HepG2 (cell line): ENCODE data around the gene PRSS36. TPM values are rescaled to one million over a fixed set of nuclear protein-coding genes. Genes with fewer than 3 reads are reported as not detected.

ENCODE experiments used
- E2F2 ChIP-seq: sonication (generic); formaldehyde crosslinking; IDR thresholded peaks from 2 replicates; pipeline ENCODE4 v1.4.0; 2020; ENCODE audit warnings: missing genetic modification reagents, borderline replicate concordance
- ETV6 ChIP-seq: sonication (generic); formaldehyde crosslinking; conservative IDR thresholded peaks from 2 replicates; pipeline ENCODE4 v1.4.0; 2020; ENCODE audit warnings: missing genetic modification reagents
- FOXP1 ChIP-seq, 2 experiments: fragments of 450-650 bp in 1 of 2; IDR thresholded peaks; 2 replicates each; pipeline ENCODE4 v1.6.1; 2017 to 2018; ENCODE audit warnings: antibody characterized with exemption in 1 of 2
- GMEB1 ChIP-seq: sonication (generic); formaldehyde crosslinking; IDR thresholded peaks from 2 replicates; pipeline ENCODE4 v1.5.1; 2020; ENCODE audit warnings: missing genetic modification reagents, mild to moderate bottlenecking, borderline replicate concordance
- KDM6A ChIP-seq: IDR thresholded peaks from 2 replicates; pipeline ENCODE4 v1.6.1; 2016; ENCODE audit warnings: low read depth
- KLF13 ChIP-seq: sonication (generic); formaldehyde crosslinking; IDR thresholded peaks from 2 replicates; pipeline ENCODE4 v1.4.0; 2020; ENCODE audit warnings: mild to moderate bottlenecking, missing genetic modification reagents
- NRL ChIP-seq: sonication (generic); formaldehyde crosslinking; IDR thresholded peaks from 2 replicates; pipeline ENCODE4 v1.5.0; 2020; ENCODE audit warnings: missing genetic modification reagents, mild to moderate bottlenecking, moderate library complexity, borderline replicate concordance
- PTBP1 ChIP-seq: fragments of 200-400 bp; formaldehyde crosslinking; IDR thresholded peaks from 2 replicates; pipeline ENCODE4 v1.6.1; 2018; ENCODE audit warnings: low read length, low read depth; ENCODE audit not compliant: poor library complexity, severe bottlenecking
- THAP7 ChIP-seq: sonication (generic); formaldehyde crosslinking; IDR thresholded peaks from 2 replicates; pipeline ENCODE4 v1.8.1; 2023; ENCODE audit warnings: mild to moderate bottlenecking, missing genetic modification reagents
- TRIM22 ChIP-seq: fragments of 450-650 bp; IDR thresholded peaks from 2 replicates; pipeline ENCODE4 v1.6.1; 2017
- ZBED4 ChIP-seq: sonication (generic); formaldehyde crosslinking; IDR thresholded peaks from 2 replicates; pipeline ENCODE4 v1.4.0; 2020; ENCODE audit warnings: missing genetic modification reagents, borderline replicate concordance
- ZFP41 ChIP-seq: sonication (generic); formaldehyde crosslinking; IDR thresholded peaks from 2 replicates; pipeline ENCODE4 v1.4.0; 2020; ENCODE audit warnings: mild to moderate bottlenecking, missing genetic modification reagents, borderline replicate concordance
- ZNF260 ChIP-seq: sonication (generic); formaldehyde crosslinking; IDR thresholded peaks from 2 replicates; pipeline ENCODE4 v1.4.0; 2020; ENCODE audit warnings: missing genetic modification reagents, low read depth, mild to moderate bottlenecking, borderline replicate concordance
- ZNF34 ChIP-seq: sonication (generic); formaldehyde crosslinking; IDR thresholded peaks from 2 replicates; pipeline ENCODE4 v1.4.0; 2020; ENCODE audit warnings: mild to moderate bottlenecking, missing genetic modification reagents, borderline replicate concordance
- ZNF567 ChIP-seq: sonication (generic); formaldehyde crosslinking; IDR thresholded peaks from 2 replicates; pipeline ENCODE4 v1.8.1; 2023; ENCODE audit warnings: mild to moderate bottlenecking, missing genetic modification reagents, borderline replicate concordance
- ZNF678 ChIP-seq: sonication (generic); formaldehyde crosslinking; IDR thresholded peaks from 2 replicates; pipeline ENCODE4 v1.4.0; 2020; ENCODE audit warnings: mild to moderate bottlenecking, missing genetic modification reagents
- ZNF703 ChIP-seq: sonication (generic); formaldehyde crosslinking; IDR thresholded peaks from 2 replicates; pipeline ENCODE4 v1.5.1; 2020; ENCODE audit warnings: missing genetic modification reagents, mild to moderate bottlenecking, moderate library complexity, borderline replicate concordance
- ZSCAN29 ChIP-seq: sonication (generic); formaldehyde crosslinking; conservative IDR thresholded peaks from 2 replicates; pipeline ENCODE4 v1.4.0; 2020; ENCODE audit warnings: mild to moderate bottlenecking, missing genetic modification reagents
- polyA plus RNA-seq, 8 experiments: library from polyadenylated mRNA; depleted of rRNA in 3 of 8; stranded (reverse) in 7 of 8; unstranded in 1 of 8; fragments of >200 nt; fragmentation: Illumina TruSeq in 4 of 8; extraction: Trizol in 4 of 8; gene quantifications; 2 replicates each; pipeline versions ENCODE4 v1.2.1 to v1.2.3, GENCODE V29; 2011 to 2016; ENCODE audit warnings: low read depth in 4 of 8, missing spikeins in 1 of 8, mixed read lengths in 1 of 8; ENCODE audit not compliant: insufficient read depth in 1 of 8
- total RNA-seq, 5 experiments: library from RNA; depleted of rRNA; stranded (reverse); fragments of >200 nt; fragmentation: Illumina TruSeq; extraction: Trizol; gene quantifications; 2 replicates each; pipeline ENCODE4 v1.2.3, GENCODE V29; 2016; ENCODE audit warnings: low read depth in 1 of 5

PRSS36 gene
- total and polyA plus RNA-seq, 2 of the 13 experiments (the other 11 are each of a cell fraction or from before 2014, with no cell fraction given), result 1.5 to 2.1 TPM

DNA sequence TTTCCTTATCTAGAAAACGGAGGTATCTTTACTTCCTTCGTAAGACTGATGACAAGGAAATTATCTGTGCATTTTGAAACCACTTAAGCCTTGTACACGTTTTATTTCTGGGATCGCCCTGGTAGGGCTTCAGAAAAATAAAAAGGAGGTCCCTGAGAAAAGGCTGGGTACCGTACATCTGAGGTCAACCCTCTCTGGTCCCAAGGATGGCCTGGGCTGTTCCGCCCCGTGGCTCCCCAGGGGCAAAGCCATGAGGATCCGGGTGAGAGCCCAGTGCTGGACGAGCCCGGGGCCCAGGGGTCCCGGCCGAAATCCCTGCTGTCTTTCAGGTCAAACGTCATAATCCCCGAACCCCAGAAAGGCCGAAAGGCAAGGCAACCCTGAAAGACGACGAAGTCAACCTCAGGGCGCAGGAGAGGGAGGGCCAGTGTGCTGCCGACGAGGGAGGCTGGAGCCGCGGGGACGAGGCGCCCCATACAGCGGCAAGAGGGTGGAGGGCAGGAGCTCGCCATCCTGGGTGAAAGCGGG is 29.4 kb upstream of the PRSS36 start (continued):
- TF ChIP-seq THAP7 (CRISPR knock-in tag), result no peak; the same call in none of the 2 replicates
- 0 out of 2 replicates have a peak, but pooled peaks have one; percentile 7 for TF ChIP-seq ZFP41 (CRISPR knock-in tag)
- TF ChIP-seq KLF13 (CRISPR knock-in tag), result no peak; the same call in 1 of the 2 replicates
- no peak for TF ChIP-seq ZBED4 (CRISPR knock-in tag)
- TF ChIP-seq ZNF260 (CRISPR knock-in tag), result 0 out of 2 replicates have a peak, but pooled peaks have one; percentile 60
- TF ChIP-seq TRIM22, result no peak
- no peak; the same call in 1 of the 2 replicates for TF ChIP-seq ZSCAN29 (CRISPR knock-in tag)
- TF ChIP-seq ZNF567, result 0 out of 2 replicates have a peak, but pooled peaks have one; percentile 77
- no peak for TF ChIP-seq E2F2 (CRISPR knock-in tag)
- TF ChIP-seq NRL (CRISPR knock-in tag), result no peak
- TF ChIP-seq ETV6 (CRISPR knock-in tag), result no peak; the same call in 1 of the 2 replicates
- TF ChIP-seq PTBP1, result peak; percentile 23
- no peak for TF ChIP-seq KDM6A (CRISPR knock-in tag)
- no peak for TF ChIP-seq FOXP1 (IDR thresholded peaks at IDR 0.05)
- TF ChIP-seq FOXP1 (CRISPR knock-in tag; IDR thresholded peaks at IDR 0.05), result no peak
- TF ChIP-seq ZNF34 (CRISPR knock-in tag), result no peak
- no peak for TF ChIP-seq ZNF703 (CRISPR knock-in tag)
- no peak for TF ChIP-seq GMEB1
- TF ChIP-seq ZNF678, result no peak
